Subcutaneous adipose tissue (tissue), 4 donors: ENCODE data around the gene EIF3M. TPM values are rescaled to one million over a fixed set of nuclear protein-coding genes. Genes with fewer than 3 reads are reported as not detected.

Experiments used
- CTCF ChIP-seq: fragments of 450-650 bp; IDR thresholded peaks from one replicate; pipeline ENCODE4 v1.5.1; 2016; ENCODE audit warnings: low read depth, mild to moderate bottlenecking, control low read depth, antibody characterized with exemption, moderate library complexity
- total RNA-seq, 4 donors: library from RNA; depleted of rRNA; stranded (reverse); fragments of >200 nt; gene quantifications; one replicate each; pipeline ENCODE4 v1.1.0, GENCODE V29; 2016

Gene EIF3M
- total RNA-seq, 4 donors from 2014 or later = 277 to 447 (median 362) TPM

- TF ChIP-seq CTCF = no peak
These were observed 20.6 kb upstream of the EIF3M start for GRCh38 chr11:32562839-32563599.

- TF ChIP-seq CTCF = no peak
These were observed 20.1 kb upstream of the EIF3M start for GRCh38 chr11:32563600-32563959.

DNA sequence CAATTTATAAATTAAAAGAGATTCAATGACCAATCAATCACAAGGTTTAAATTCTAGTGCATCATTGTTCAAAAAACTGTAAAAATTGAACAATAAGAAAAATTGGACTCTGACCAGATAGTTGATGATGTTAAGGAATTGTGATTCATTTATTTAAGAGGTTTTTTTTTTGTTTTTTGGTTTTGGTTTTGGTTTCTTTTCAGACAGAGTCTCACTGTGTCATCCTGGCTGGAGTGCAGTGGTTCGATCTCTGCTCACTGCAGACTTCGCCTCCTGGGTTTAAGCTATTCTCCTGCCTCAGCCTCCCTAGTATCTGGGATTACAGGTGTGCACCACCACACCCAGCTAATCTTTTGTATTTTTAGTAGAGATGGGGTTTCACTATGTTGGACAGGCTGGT lies 17.1 kb upstream of the EIF3M start:
- TF ChIP-seq CTCF = no peak

GRCh38 chr11:32567154-32567553 lies 16.5 kb upstream of the EIF3M start:
- no peak for TF ChIP-seq CTCF

DNA sequence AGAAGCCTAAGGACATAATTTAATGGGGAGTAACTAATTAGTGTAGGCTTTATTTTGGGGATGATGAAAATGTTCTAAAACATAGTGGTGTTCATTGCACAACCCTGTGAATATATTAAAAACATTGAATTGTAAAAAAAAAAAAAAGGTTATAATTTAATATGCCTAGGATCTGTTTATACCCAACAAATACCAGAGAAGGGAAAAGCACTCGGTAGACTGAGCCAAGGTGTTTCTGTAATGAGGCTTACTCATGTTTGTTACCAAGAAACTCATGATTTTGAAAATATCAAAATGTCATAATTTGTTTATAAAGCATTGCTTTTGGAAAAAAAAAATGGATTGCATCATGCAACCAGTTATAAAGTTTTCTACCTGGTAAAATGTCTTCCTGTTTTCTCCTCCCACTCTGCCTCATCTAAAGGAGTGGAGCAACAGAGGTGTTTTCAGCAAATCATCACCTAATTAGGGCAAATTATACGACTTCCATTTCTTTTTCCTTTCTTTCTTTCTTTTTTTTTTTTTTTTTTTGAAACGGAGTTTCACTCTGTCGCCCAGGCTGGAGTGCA lies 14.2 kb upstream of the EIF3M start:
- no peak for TF ChIP-seq CTCF

DNA sequence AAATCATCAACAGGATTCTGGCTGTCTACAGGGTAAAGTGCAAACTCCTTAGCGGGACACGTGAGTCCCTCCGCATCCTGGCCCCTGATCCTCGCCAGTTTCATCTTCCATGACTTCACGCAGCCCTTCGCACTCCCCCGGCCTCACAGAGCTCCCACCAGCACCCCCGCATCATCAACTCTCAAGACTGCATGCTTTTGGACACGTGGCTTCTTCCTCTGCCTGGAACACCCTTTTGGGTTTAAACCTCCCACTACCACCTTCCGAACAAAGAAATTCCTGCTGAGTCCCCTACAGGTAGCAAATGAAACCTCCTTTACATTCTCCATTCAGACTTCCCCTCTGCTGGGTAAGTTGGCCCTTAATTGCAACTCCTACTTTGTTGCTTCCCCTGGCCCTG lies 12.6 kb upstream of the EIF3M start:
- no peak for TF ChIP-seq CTCF

GRCh38 chr11:32573228-32573627 lies 10.4 kb upstream of the EIF3M start:
- no peak for TF ChIP-seq CTCF
